ENCODE measurements around the gene TNFRSF8. TPM values are rescaled to one million over a fixed set of nuclear protein-coding genes. Genes with fewer than 3 reads are reported as not detected.

Gene TNFRSF8
- total RNA-seq, 3 donors from 2014 or later (not counting 1 experiment from before 2014, with no cell fraction given): 0.34 to 1.7 (median 0.50) TPM

DNA sequence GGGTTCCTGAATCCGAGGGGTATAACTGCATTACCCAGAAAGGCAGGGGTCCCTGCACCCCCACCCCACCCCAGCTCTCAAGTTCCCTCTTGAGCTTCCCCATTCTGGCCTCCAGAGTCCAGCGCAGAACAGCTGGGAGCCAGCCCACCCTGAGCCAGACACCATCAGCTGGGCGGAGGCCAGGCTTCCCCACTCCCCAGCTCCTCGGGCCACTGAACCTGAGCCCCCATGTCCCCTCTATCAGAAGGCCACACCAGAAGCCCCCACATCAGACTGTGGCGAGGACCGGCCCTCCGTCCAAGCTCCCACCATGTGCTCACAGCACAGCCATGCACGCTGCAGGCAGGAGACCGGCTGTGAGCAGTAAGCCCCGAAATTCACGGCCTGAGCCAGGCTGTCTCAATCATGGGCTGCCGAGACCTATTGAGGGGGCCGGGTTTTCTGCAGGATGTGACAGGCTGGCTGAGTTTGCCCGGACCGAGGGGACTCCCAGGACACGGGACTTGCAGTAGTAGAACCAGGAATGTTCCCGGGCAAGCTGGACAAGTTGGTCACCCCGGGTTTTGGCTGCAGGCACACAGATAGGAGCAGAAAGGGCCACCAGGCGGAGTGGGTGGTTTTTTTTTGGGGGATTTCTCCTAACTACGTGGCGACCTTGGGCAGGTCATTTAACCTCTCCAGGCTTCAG is 78.2 kb downstream of the TNFRSF8 start:
- Mint-ChIP-seq H3K4me1 (peaks cover 12 to 22% of the 10 kb centered on the region in 2 donors), H3K27ac (no peak overlapping the region), H3K36me3 (no peaks in the 10 kb centered on the region), H3K27me3 (ENCODE audit: low read depth in 2 of 2) (no peaks in the 10 kb centered on the region), H3K4me3 (no peak overlapping the region), H3K9me3 (no peaks in the 10 kb centered on the region)
- H3K9me3 ChIP-seq (ENCODE audit: control insufficient read depth, insufficient read depth, low read length): no peaks in the 10 kb centered on the region
- TF ChIP-seq, protein P1, sequence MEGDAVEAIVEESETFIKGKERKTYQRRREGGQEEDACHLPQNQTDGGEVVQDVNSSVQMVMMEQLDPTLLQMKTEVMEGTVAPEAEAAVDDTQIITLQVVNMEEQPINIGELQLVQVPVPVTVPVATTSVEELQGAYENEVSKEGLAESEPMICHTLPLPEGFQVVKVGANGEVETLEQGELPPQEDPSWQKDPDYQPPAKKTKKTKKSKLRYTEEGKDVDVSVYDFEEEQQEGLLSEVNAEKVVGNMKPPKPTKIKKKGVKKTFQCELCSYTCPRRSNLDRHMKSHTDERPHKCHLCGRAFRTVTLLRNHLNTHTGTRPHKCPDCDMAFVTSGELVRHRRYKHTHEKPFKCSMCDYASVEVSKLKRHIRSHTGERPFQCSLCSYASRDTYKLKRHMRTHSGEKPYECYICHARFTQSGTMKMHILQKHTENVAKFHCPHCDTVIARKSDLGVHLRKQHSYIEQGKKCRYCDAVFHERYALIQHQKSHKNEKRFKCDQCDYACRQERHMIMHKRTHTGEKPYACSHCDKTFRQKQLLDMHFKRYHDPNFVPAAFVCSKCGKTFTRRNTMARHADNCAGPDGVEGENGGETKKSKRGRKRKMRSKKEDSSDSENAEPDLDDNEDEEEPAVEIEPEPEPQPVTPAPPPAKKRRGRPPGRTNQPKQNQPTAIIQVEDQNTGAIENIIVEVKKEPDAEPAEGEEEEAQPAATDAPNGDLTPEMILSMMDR (IDR thresholded peaks at IDR 0.05): no peak
- H3K4me3 ChIP-seq (ENCODE audit: low read length): no peak overlapping the region
- no peak overlapping the region for H3K27ac ChIP-seq (ENCODE audit: low read length)
- peaks cover 53% of the 10 kb centered on the region for H3K4me1 ChIP-seq (ENCODE audit: control insufficient read depth, insufficient read depth, low read length)
- no peak for DNase-seq
- no peaks in the 10 kb centered on the region for H3K27me3 ChIP-seq (ENCODE audit: control insufficient read depth, insufficient read depth, low read length)
- no peak for ATAC-seq
- no peaks in the 10 kb centered on the region for H3K36me3 ChIP-seq (ENCODE audit: control insufficient read depth, insufficient read depth, low read length)
- intact Hi-C loops (cut with micrococcal nuclease): no loop called here
- 92% methylated on average over 21 of the region's 21 CpGs for WGBS (ENCODE audit: insufficient coverage)

DNA sequence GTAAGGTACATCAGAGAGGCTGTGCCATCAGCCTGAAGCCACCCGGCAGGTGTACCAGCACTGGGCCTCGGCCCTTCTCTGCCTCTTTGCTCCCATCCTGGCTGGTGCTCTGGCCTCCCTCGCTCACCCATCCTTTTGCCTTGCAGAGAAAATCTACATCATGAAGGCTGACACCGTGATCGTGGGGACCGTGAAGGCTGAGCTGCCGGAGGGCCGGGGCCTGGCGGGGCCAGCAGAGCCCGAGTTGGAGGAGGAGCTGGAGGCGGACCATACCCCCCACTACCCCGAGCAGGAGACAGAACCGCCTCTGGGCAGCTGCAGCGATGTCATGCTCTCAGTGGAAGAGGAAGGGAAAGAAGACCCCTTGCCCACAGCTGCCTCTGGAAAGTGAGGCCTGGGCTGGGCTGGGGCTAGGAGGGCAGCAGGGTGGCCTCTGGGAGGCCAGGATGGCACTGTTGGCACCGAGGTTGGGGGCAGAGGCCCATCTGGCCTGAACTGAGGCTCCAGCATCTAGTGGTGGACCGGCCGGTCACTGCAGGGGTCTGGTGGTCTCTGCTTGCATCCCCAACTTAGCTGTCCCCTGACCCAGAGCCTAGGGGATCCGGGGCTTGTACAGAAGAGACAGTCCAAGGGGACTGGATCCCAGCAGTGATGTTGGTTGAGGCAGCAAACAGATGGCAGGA is 79.2 kb downstream of the TNFRSF8 start:
- ATAC-seq: no peak
- TF ChIP-seq, protein P1 (IDR thresholded peaks at IDR 0.05): no peak
- Mint-ChIP-seq H3K9me3 (no peaks in the 10 kb centered on the region), H3K27ac (peak overlapping the region in 1 of 2 donors; percentile 86), H3K36me3 (no peaks in the 10 kb centered on the region), H3K4me3 (no peak overlapping the region), H3K27me3 (ENCODE audit: low read depth in 2 of 2) (no peaks in the 10 kb centered on the region), H3K4me1 (peaks cover 22 to 32% of the 10 kb centered on the region in 2 donors)
- DNase-seq: no peak
- intact Hi-C loops (cut with micrococcal nuclease): no loop called here
- Histone ChIP-seq H3K36me3 (ENCODE audit: control insufficient read depth, insufficient read depth, low read length) (no peaks in the 10 kb centered on the region), H3K4me1 (ENCODE audit: control insufficient read depth, insufficient read depth, low read length) (peaks cover 61% of the 10 kb centered on the region), H3K4me3 (ENCODE audit: low read length) (no peak overlapping the region), H3K27me3 (ENCODE audit: control insufficient read depth, insufficient read depth, low read length) (no peaks in the 10 kb centered on the region), H3K9me3 (ENCODE audit: control insufficient read depth, insufficient read depth, low read length) (no peaks in the 10 kb centered on the region), H3K27ac (ENCODE audit: low read length) (peak overlapping the region; percentile 8)
- 94% methylated on average over 17 of the region's 18 CpGs for WGBS (ENCODE audit: insufficient coverage)

DNA sequence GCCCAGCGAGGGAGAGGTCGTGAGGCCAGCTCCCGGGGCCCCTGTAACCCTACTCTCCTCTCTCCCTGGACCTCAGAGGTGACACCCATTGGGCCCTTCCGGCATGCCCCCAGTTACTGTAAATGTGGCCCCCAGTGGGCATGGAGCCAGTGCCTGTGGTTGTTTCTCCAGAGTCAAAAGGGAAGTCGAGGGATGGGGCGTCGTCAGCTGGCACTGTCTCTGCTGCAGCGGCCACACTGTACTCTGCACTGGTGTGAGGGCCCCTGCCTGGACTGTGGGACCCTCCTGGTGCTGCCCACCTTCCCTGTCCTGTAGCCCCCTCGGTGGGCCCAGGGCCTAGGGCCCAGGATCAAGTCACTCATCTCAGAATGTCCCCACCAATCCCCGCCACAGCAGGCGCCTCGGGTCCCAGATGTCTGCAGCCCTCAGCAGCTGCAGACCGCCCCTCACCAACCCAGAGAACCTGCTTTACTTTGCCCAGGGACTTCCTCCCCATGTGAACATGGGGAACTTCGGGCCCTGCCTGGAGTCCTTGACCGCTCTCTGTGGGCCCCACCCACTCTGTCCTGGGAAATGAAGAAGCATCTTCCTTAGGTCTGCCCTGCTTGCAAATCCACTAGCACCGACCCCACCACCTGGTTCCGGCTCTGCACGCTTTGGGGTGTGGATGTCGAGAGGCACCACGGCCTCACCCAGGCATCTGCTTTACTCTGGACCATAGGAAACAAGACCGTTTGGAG is 80.0 kb downstream of the TNFRSF8 start:
- ATAC-seq (peak; percentile 9 to 51 (median 13)), DNase-seq (no peak)
- peaks cover 69% of the 10 kb centered on the region for H3K4me1 ChIP-seq (ENCODE audit: control insufficient read depth, insufficient read depth, low read length)
- Mint-ChIP-seq H3K4me3 (peak overlapping the region; percentile 26), H3K4me1 (peaks cover 23 to 37% of the 10 kb centered on the region in 2 donors), H3K9me3 (no peaks in the 10 kb centered on the region), H3K27ac (peak overlapping the region; percentile 73 to 86), H3K36me3 (no peaks in the 10 kb centered on the region), H3K27me3 (ENCODE audit: low read depth in 2 of 2) (no peaks in the 10 kb centered on the region)
- intact Hi-C loops (cut with micrococcal nuclease): no loop called here
- no peaks in the 10 kb centered on the region for H3K27me3 ChIP-seq (ENCODE audit: control insufficient read depth, insufficient read depth, low read length)
- peak overlapping the region; percentile 40 for H3K27ac ChIP-seq (ENCODE audit: low read length)
- TF ChIP-seq, protein P1 (IDR thresholded peaks at IDR 0.05): no peak
- H3K36me3 ChIP-seq (ENCODE audit: control insufficient read depth, insufficient read depth, low read length): no peaks in the 10 kb centered on the region
- WGBS (ENCODE audit: insufficient coverage): 53% methylated on average over 21 of the region's 21 CpGs
- H3K4me3 ChIP-seq (ENCODE audit: low read length): no peak overlapping the region
- no peaks in the 10 kb centered on the region for H3K9me3 ChIP-seq (ENCODE audit: control insufficient read depth, insufficient read depth, low read length)
